Spleen (tissue), 11 donors: ENCODE data around the gene FAM171A2. TPM values are rescaled to one million over a fixed set of nuclear protein-coding genes. Genes with fewer than 3 reads are reported as not detected.
"Not testable (repeated sequence)": the region's sequence is repeated elsewhere in the genome, so short reads cannot be mapped to it uniquely, and the experiment has no call there.

Experiments
- DNase-seq: peaks from one replicate; pipeline ENCODE4 v3.0.0-alpha.2; 2020
- H3K27ac ChIP-seq, 8 donors: fragments of 200-600 bp; sonication (generic) in 7 of 8; 1 replicate in 4 of 8; 2 replicates in 4 of 8; pipeline versions ENCODE4 v1.5.0 to v1.8.0; 2016 to 2021; ENCODE audit warnings: inconsistent platforms in 4 of 8, mild to moderate bottlenecking in 4 of 8, moderate library complexity in 1 of 8
- H3K27me3 ChIP-seq, 7 donors: fragments of 200-600 bp; sonication (generic) in 6 of 7; replicated peaks in 1 of 7; 1 replicate in 4 of 7; 2 replicates in 3 of 7; pipeline versions ENCODE4 v1.5.0 to v1.8.0; 2016 to 2021; ENCODE audit warnings: inconsistent platforms in 3 of 7, mild to moderate bottlenecking in 1 of 7
- H3K36me3 ChIP-seq, 6 donors: fragments of 200-600 bp; sonication (generic) in 5 of 6; 1 replicate in 4 of 6; 2 replicates in 2 of 6; pipeline versions ENCODE4 v1.5.0 to v1.8.0; 2016 to 2021; ENCODE audit warnings: inconsistent platforms in 2 of 6
- H3K4me1 ChIP-seq, 6 donors: fragments of 200-600 bp; sonication (generic) in 5 of 6; 1 replicate in 3 of 6; 2 replicates in 3 of 6; pipeline versions ENCODE4 v1.5.0 to v1.8.0; 2016 to 2021; ENCODE audit warnings: inconsistent platforms in 3 of 6
- H3K4me3 ChIP-seq, 8 donors: fragments of 200-600 bp; sonication (generic) in 7 of 8; 1 replicate in 4 of 8; 2 replicates in 4 of 8; pipeline versions ENCODE4 v1.5.0 to v1.8.0; 2016 to 2021; ENCODE audit warnings: inconsistent platforms in 4 of 8, mild to moderate bottlenecking in 4 of 8, moderate library complexity in 2 of 8
- H3K9me3 ChIP-seq, 8 donors: fragments of 200-600 bp; sonication (generic) in 7 of 8; 1 replicate in 4 of 8; 2 replicates in 4 of 8; pipeline versions ENCODE4 v1.5.0 to v1.8.0; 2016 to 2021; ENCODE audit warnings: inconsistent platforms in 4 of 8
- CTCF ChIP-seq, 11 experiments: fragments of 200-600 bp in 7 of 11; fragments of 450-650 bp in 4 of 11; sonication (generic) in 4 of 11; IDR thresholded peaks in 8 of 11; conservative IDR thresholded peaks in 3 of 11; 1 replicate in 7 of 11; 2 replicates in 4 of 11; pipeline versions ENCODE4 v1.4.0 to v1.8.0; 2016 to 2021; ENCODE audit warnings: antibody characterized with exemption in 11 of 11, inconsistent platforms in 4 of 11, mild to moderate bottlenecking in 1 of 11
- POLR2A ChIP-seq, 3 donors: fragments of 450-650 bp; IDR thresholded peaks; one replicate each; pipeline ENCODE4 v1.5.1; 2017; ENCODE audit warnings: antibody characterized with exemption in 3 of 3, mild to moderate bottlenecking in 1 of 3
- POLR2AphosphoS5 ChIP-seq, 3 donors: sonication (generic); formaldehyde crosslinking; IDR thresholded peaks; one replicate each; pipeline ENCODE4 v1.5.1; 2017; ENCODE audit warnings: antibody characterized with exemption in 3 of 3
- WGBS, 5 donors: extraction: QIAGEN DNeasy Blood & Tissue Kit in 3 of 5; methylation state at CpG; one replicate each; pipeline versions ENCODE4 v1.1.5 to v1.1.7; 2013 to 2018; 5-methylcytosine and 5-hydroxymethylcytosine counted together
- intact Hi-C: fragments of 100-400 bp; cut with DNase I; formaldehyde crosslinking; loops from one replicate; pipeline ENCODE4 v1.15.0; 2023; ENCODE audit warnings: low total_unique reads
- polyA plus RNA-seq, 3 donors: library from polyadenylated mRNA; stranded (reverse); fragments of 200-250 nt; gene quantifications; one replicate each; pipeline ENCODE4 v1.2.1, GENCODE V29; 2013
- total RNA-seq, 7 donors: library from RNA; depleted of rRNA in 3 of 7; stranded (reverse); fragments of >200 nt in 3 of 7; fragmentation: NEBNext Ultra II Directional in 4 of 7; extraction: Animal tissue kit (Norgen Biotek cat#: 25700) in 4 of 7; gene quantifications; one replicate each; pipeline versions ENCODE4 v1.1.0 to v1.2.1, GENCODE V29; 2016 to 2021
- donor health status: healthy with polysubstance abuse.
- donor health status: DM: no; HTN: no; CAD: no; lungs with moderate emphysema.
- donor health status: DM: no; HTN: no; CAD: no.
- donor health status: Bipolar disorder and iron deficiency.
- donor health status: healthy.
- donor health status: DM: no; HTN: no; CAD: no.
- donor health status: DM: yes; HTN: yes; CAD: no.

FAM171A2 gene
- total and polyA plus RNA-seq, 10 donors = 0.11 to 2.5 (median 0.67) TPM

GRCh38 chr17:44343510-44344209, 20.0 kb downstream of the FAM171A2 start:
- 81 to 87% (median 83%) methylated on average over 11 of the region's 11 CpGs for WGBS, 5 donors
- no peak overlapping the region for H3K4me3 ChIP-seq
- peaks cover 0 to 4% (median 0%) of the 10 kb centered on the region in 6 donors for H3K36me3 ChIP-seq
- no peak overlapping the region for H3K27ac ChIP-seq
- peak; percentile 64 for DNase-seq
- H3K27me3 ChIP-seq = no peaks in the 10 kb centered on the region
- no peaks in the 10 kb centered on the region for H3K9me3 ChIP-seq
- TF ChIP-seq POLR2AphosphoS5 (IDR thresholded peaks at IDR 0.05) (no peak), POLR2A (IDR thresholded peaks at IDR 0.05) (no peak), CTCF (IDR thresholded peaks at IDR 0.05 in 8 of 11, conservative IDR thresholded peaks at IDR 0.05 in 3 of 11) (no peak)
- intact Hi-C loops = no loop called here
- peaks cover 28 to 68% (median 50%) of the 10 kb centered on the region in 6 donors for H3K4me1 ChIP-seq

GRCh38 chr17:44340553-44340952, 23.1 kb downstream of the FAM171A2 start:
- H3K9me3 ChIP-seq, H3K36me3 ChIP-seq, intact Hi-C loops, H3K27me3 ChIP-seq, DNase-seq, H3K4me3 ChIP-seq: not testable (repeated sequence)
- 78 to 84% (median 82%) methylated on average over 5 of the region's 5 CpGs for WGBS, 5 donors
- peaks cover 0 to 50% (median 25%) of the 10 kb centered on the region in 6 donors for H3K4me1 ChIP-seq
- peak overlapping the region in 5 of 8 donors; percentile 9 to 81 (median 66) for H3K27ac ChIP-seq

- TF ChIP-seq POLR2AphosphoS5 (IDR thresholded peaks at IDR 0.05) (no peak), POLR2A (IDR thresholded peaks at IDR 0.05) (no peak), CTCF (IDR thresholded peaks at IDR 0.05 in 8 of 11, conservative IDR thresholded peaks at IDR 0.05 in 3 of 11) (no peak)
- Histone ChIP-seq H3K4me1 (peaks cover 4 to 53% (median 32%) of the 10 kb centered on the region in 6 donors), H3K27me3 (no peaks in the 10 kb centered on the region), H3K4me3 (no peak overlapping the region), H3K27ac (peak overlapping the region in 1 of 8 donors; percentile 81), H3K9me3 (no peaks in the 10 kb centered on the region), H3K36me3 (no peaks in the 10 kb centered on the region)
- intact Hi-C loops = no loop called here
- DNase-seq = peak; percentile 76
- 55 to 71% (median 56%) methylated on average over 6 of the region's 6 CpGs for WGBS, 5 donors
These were observed 25.0 kb downstream of the FAM171A2 start for GRCh38 chr17:44338702-44339101.

GRCh38 chr17:44335968-44336367, 27.7 kb downstream of the FAM171A2 start:
- no peak for TF ChIP-seq CTCF (IDR thresholded peaks at IDR 0.05 in 8 of 11, conservative IDR thresholded peaks at IDR 0.05 in 3 of 11)
- no peak for TF ChIP-seq POLR2AphosphoS5 (IDR thresholded peaks at IDR 0.05)
- no peak for TF ChIP-seq POLR2A (IDR thresholded peaks at IDR 0.05)
- intact Hi-C loops = no loop called here
- Histone ChIP-seq H3K9me3 (no peaks in the 10 kb centered on the region), H3K4me3 (no peak overlapping the region), H3K27me3 (no peaks in the 10 kb centered on the region), H3K36me3 (no peaks in the 10 kb centered on the region), H3K4me1 (peaks cover 9 to 78% (median 53%) of the 10 kb centered on the region in 6 donors), H3K27ac (peak overlapping the region in 1 of 8 donors; percentile 86)
- DNase-seq = no peak
- 58 to 72% (median 67%) methylated on average over 5 of the region's 5 CpGs for WGBS, 5 donors
